ENCODE results near the gene F2RL2. TPM values are rescaled to one million over a fixed set of nuclear protein-coding genes. Genes with fewer than 3 reads are reported as not detected.

F2RL2 gene, protein sequence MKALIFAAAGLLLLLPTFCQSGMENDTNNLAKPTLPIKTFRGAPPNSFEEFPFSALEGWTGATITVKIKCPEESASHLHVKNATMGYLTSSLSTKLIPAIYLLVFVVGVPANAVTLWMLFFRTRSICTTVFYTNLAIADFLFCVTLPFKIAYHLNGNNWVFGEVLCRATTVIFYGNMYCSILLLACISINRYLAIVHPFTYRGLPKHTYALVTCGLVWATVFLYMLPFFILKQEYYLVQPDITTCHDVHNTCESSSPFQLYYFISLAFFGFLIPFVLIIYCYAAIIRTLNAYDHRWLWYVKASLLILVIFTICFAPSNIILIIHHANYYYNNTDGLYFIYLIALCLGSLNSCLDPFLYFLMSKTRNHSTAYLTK
- 0.27 TPM in 1 of 2 replicates, not detected in the other for total RNA-seq

DNA sequence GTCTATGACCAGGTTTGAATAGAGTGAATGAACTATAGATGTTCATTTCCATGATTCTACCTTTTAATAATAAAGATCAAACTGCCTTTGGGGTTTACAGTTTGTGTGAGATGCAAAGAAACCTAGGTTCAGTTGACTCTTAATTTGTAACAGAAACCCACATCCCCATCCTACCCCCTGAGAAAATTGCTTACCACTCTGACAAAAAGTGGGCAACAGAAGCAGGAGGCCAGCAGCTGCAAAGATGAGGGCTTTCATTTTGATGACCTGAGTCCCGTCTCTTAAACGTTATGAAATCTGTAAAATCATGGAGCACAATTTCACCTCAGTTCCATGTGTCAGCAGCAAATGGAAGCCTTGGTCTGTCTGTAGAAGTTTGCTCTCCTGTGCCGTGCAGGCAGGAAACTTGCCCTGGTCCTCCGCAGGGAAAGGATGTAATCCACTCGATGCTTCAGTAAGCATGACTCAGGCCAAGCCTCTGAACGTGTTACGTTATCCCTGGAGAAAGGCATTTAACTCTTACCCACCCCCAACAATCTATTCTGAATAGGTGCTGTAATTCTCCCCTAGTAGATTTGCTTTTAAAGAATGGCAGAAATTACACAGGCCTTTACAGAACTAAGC is at the start of gene F2RL2:
TSS of gene F2RL2 (minus strand) at position 431 of the 624 bp plus-strand sequence. CDS start at position 258, 173 bp downstream.

Other genes with a start within 250 kb of the F2RL2 start
- gene IQGAP2, start 220.1 kb downstream of the F2RL2 start, total RNA-seq, result not detected in 2 replicates
- 26.5 and 44.0 TPM in 2 replicates for gene F2R, start 92.7 kb upstream of the F2RL2 start, total RNA-seq
- 47.1 and 69.0 TPM in 2 replicates for gene F2RL1, start 195.6 kb upstream of the F2RL2 start, total RNA-seq
- not detected in 2 replicates for gene S100Z, start 226.6 kb upstream of the F2RL2 start, total RNA-seq